Endothelial cell of umbilical vein (primary cell): ENCODE data around the gene KCNQ2. TPM values are rescaled to one million over a fixed set of nuclear protein-coding genes. Genes with fewer than 3 reads are reported as not detected.

Experiments
- BruUV-seq: library from RNA; stranded (reverse); fragments of 400-500 nt; replicated peaks from 2 replicates; lab custom pipeline; 2021; lab: Mats Ljungman, UMichigan
- CTCF ChIA-PET: fragments of 300-600, 350-600 bp; sonication (Branson Sonifier 250); formaldehyde crosslinking; loops from one replicate; lab custom pipeline; 2021; ENCODE audit warnings: antibody characterized with exemption, inconsistent platforms; lab: Charles Lee
- POLR2A ChIA-PET: fragments of 300-600, 350-600 bp; sonication (Branson Sonifier 250); formaldehyde crosslinking; loops from one replicate; lab custom pipeline; 2021; ENCODE audit warnings: antibody characterized with exemption, inconsistent platforms; lab: Charles Lee
- DNase-seq: peaks from one replicate; pipeline ENCODE4 v3.0.0-alpha.2; 2011; ENCODE audit warnings: low read depth, low spot score
- FAIRE-seq: peaks from 2 replicates; lab custom pipeline; 2011; peaks lifted over from hg19 to GRCh38; lab: Jason Lieb, UNC
- H2AFZ ChIP-seq: 2 replicates; pipeline ENCODE4 v1.6.0; 2012; ENCODE audit warnings: low read depth, low read length, control low read depth, inconsistent platforms
- H3K27ac ChIP-seq: 2 replicates; pipeline ENCODE4 v1.5.1; 2011; ENCODE audit warnings: low read depth, mild to moderate bottlenecking, control low read depth, low read length, moderate library complexity; ENCODE audit not compliant: insufficient read depth
- H3K27me3 ChIP-seq, 2 experiments: 2 replicates each; pipeline versions ENCODE4 v1.6.0 to v1.6.1; 2011; ENCODE audit warnings: low read length in 2 of 2, mixed read lengths in 1 of 2; ENCODE audit not compliant: control insufficient read depth in 2 of 2, insufficient read depth in 2 of 2
- H3K36me3 ChIP-seq, 2 experiments: 2 replicates in 1 of 2; 3 replicates in 1 of 2; pipeline ENCODE4 v1.5.1; 2011; ENCODE audit warnings: low read length in 2 of 2, mild to moderate bottlenecking in 1 of 2, moderate library complexity in 1 of 2; ENCODE audit not compliant: control insufficient read depth in 2 of 2, insufficient read depth in 2 of 2; ENCODE audit errors: extremely low read depth in 1 of 2
- H3K4me1 ChIP-seq: 3 replicates; pipeline ENCODE4 v1.5.1; 2011; ENCODE audit warnings: mild to moderate bottlenecking, low read length; ENCODE audit not compliant: control insufficient read depth, insufficient read depth; ENCODE audit errors: extremely low read depth
- H3K4me2 ChIP-seq: 2 replicates; pipeline ENCODE4 v1.6.1; 2011; ENCODE audit warnings: low read length, control low read depth, mixed read lengths; ENCODE audit not compliant: insufficient read depth
- H3K4me3 ChIP-seq, 3 experiments: fragments of 200-600 bp in 1 of 3; sonication (generic), shearing (Covaris generic) in 1 of 3; replicated peaks in 1 of 3; 2 replicates each; pipeline ENCODE4 v1.5.1; 2011 to 2016; ENCODE audit warnings: control low read depth in 3 of 3, low read length in 3 of 3, mild to moderate bottlenecking in 2 of 3, inconsistent platforms in 1 of 3, low read depth in 1 of 3, moderate library complexity in 1 of 3; ENCODE audit not compliant: insufficient read depth in 1 of 3
- H3K79me2 ChIP-seq: 2 replicates; pipeline ENCODE4 v1.6.0; 2012; ENCODE audit warnings: low read length, inconsistent platforms; ENCODE audit not compliant: control insufficient read depth, insufficient read depth
- H3K9ac ChIP-seq: replicated peaks from 2 replicates; pipeline ENCODE3; 2011; ENCODE audit warnings: low read length, control low read depth; ENCODE audit not compliant: insufficient read depth; ENCODE audit errors: extremely low read depth
- H3K9me1 ChIP-seq: replicated peaks from 3 replicates; pipeline ENCODE4 v1.6.0; 2011; ENCODE audit warnings: mild to moderate bottlenecking, low read length; ENCODE audit not compliant: control insufficient read depth, insufficient read depth; ENCODE audit errors: extremely low read depth
- H3K9me3 ChIP-seq: replicated peaks from 2 replicates; pipeline ENCODE4 v1.5.1; 2012; ENCODE audit warnings: low read length, inconsistent platforms; ENCODE audit not compliant: control insufficient read depth, insufficient read depth
- H4K20me1 ChIP-seq: replicated peaks from 2 replicates; pipeline ENCODE3; 2011; ENCODE audit warnings: mild to moderate bottlenecking, low read length; ENCODE audit not compliant: control insufficient read depth, insufficient read depth; ENCODE audit errors: extremely low read depth
- CTCF ChIP-seq, 2 donors: IDR thresholded peaks; 1 replicate in 1 of 2; 2 replicates in 1 of 2; pipeline ENCODE4 v1.5.1; 2011; ENCODE audit warnings: low read length in 2 of 2, mild to moderate bottlenecking in 2 of 2, moderate library complexity in 2 of 2, control low read depth in 1 of 2, inconsistent platforms in 1 of 2, low read depth in 1 of 2; ENCODE audit not compliant: insufficient read depth in 1 of 2; ENCODE audit errors: extremely low read depth in 1 of 2
- EZH2 ChIP-seq: IDR thresholded peaks from 2 replicates; pipeline ENCODE4 v1.6.1; 2012; ENCODE audit warnings: borderline replicate concordance, low read depth, mild to moderate bottlenecking, moderate library complexity, low read length, inconsistent platforms; ENCODE audit not compliant: severe bottlenecking
- FOS ChIP-seq: IDR thresholded peaks from 2 replicates; pipeline ENCODE4 v1.6.1; 2011; ENCODE audit warnings: mild to moderate bottlenecking, low read length, moderate library complexity, borderline replicate concordance; ENCODE audit not compliant: insufficient read depth
- GATA2 ChIP-seq: IDR thresholded peaks from 2 replicates; pipeline ENCODE4 v1.7.0; 2011; ENCODE audit warnings: low read depth, mild to moderate bottlenecking, moderate library complexity, mixed read lengths, low read length; ENCODE audit not compliant: insufficient read length, insufficient read depth
- JUN ChIP-seq: IDR thresholded peaks from 2 replicates; pipeline ENCODE4 v1.6.1; 2011; ENCODE audit warnings: borderline replicate concordance, low read depth; ENCODE audit not compliant: insufficient read length, insufficient read depth
- MAX ChIP-seq: IDR thresholded peaks from 2 replicates; pipeline ENCODE4 v1.6.1; 2011; ENCODE audit not compliant: insufficient read depth, insufficient read length
- MYC ChIP-seq: IDR thresholded peaks from one replicate; pipeline ENCODE4 v1.6.1; 2011; ENCODE audit warnings: mild to moderate bottlenecking, low read depth, low read length
- POLR2A ChIP-seq: IDR thresholded peaks from 2 replicates; pipeline ENCODE4 v1.6.1; 2012; ENCODE audit warnings: low read depth, mild to moderate bottlenecking, control low read depth, low read length
- POLR2AphosphoS5 ChIP-seq: IDR thresholded peaks from 2 replicates; pipeline ENCODE4 v1.6.1; 2012; ENCODE audit warnings: low read depth, mild to moderate bottlenecking, control low read depth, low read length, moderate library complexity; ENCODE audit not compliant: insufficient read depth
- dilution Hi-C: fragments of 300-500 bp; cut with MboI; formaldehyde crosslinking; loops from one replicate; pipeline ENCODE4 v1.15.0; 2019; ENCODE audit warnings: low sequenced_read_pairs; ENCODE audit not compliant: extremely low pct_ligation_motif_present
- intact Hi-C: fragments of 100-400 bp; cut with micrococcal nuclease; formaldehyde crosslinking; loops from one replicate; pipeline ENCODE4 v1.10.0; 2022
- polyA plus RNA-seq, 4 experiments: library from polyadenylated mRNA; depleted of rRNA in 3 of 4; stranded (reverse) in 3 of 4; unstranded in 1 of 4; fragments of >200 nt; gene quantifications; 2 replicates each; pipeline versions ENCODE4 v1.2.1 to v1.2.3, GENCODE V29; 2011 to 2012; ENCODE audit warnings: missing spikeins in 1 of 4
- total RNA-seq: library from RNA; stranded (reverse); gene quantifications from 2 replicates; pipeline ENCODE4 v1.2.3, GENCODE V29; 2021

Gene KCNQ2
- total and polyA plus RNA-seq, 2 donors (not counting 3 experiments of a cell fraction or from before 2014, with no cell fraction given), result not detected

DNA sequence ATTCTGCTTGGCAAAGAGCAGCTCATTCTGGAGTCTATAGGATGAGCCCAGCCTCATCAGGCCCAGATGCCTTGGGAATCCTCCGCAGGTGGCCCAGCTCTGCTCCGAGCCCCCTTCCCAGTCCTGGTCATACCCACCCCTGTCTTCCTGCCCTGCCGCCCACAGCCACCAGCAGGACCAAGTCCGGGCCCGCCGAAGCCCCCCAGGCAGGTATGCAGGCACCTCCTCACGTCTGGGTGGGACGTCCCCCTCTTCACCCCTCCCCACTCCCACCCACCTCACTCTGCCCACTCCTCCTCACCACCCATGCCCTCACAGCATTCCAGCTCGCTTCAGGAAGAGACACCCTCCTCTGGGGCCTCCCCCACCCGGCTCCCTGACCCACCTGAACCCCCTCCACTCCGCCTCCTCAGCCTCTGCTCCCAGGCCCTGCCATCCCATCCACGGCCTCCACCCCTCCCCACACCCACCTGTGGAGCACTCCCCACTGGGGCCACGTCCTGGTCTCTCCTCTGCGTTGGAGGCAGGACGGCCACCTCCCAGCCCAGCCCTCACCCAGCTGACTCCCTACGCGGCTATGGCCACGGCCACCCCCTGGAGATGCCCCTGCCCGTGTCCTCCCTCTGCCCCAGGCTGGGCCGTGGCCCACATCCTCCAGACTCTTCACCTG, 43.4 kb downstream of the KCNQ2 start:
- no peak for TF ChIP-seq MYC
- no peak for TF ChIP-seq MAX
- no peak for TF ChIP-seq GATA2
- TF ChIP-seq POLR2A, result no peak
- TF ChIP-seq JUN, result no peak
- no peak for TF ChIP-seq FOS
- TF ChIP-seq POLR2AphosphoS5, result no peak
- TF ChIP-seq EZH2, result no peak
- TF ChIP-seq CTCF (IDR thresholded peaks at IDR 0.05; ENCODE audit: extremely low read depth in 1 of 2, insufficient read depth in 1 of 2, low read depth in 1 of 2, low read length in 2 of 2), result no peak
- POLR2A ChIA-PET, result no interaction called here
- Histone ChIP-seq H3K4me3 (no peak overlapping the region), H3K9ac (no peak overlapping the region), H3K9me1 (no peaks in the 10 kb centered on the region), H3K27ac (no peak overlapping the region), H3K27me3 (no peaks in the 10 kb centered on the region), H3K79me2 (no peaks in the 10 kb centered on the region), H3K4me2 (no peak overlapping the region), H3K9me3 (no peaks in the 10 kb centered on the region), H3K4me1 (no peaks in the 10 kb centered on the region), H4K20me1 (no peaks in the 10 kb centered on the region), H3K36me3 (no peaks in the 10 kb centered on the region), H2AFZ (no peak overlapping the region)
- dilution Hi-C loops (no loop called here), intact Hi-C loops (no loop called here)
- CTCF ChIA-PET, result interaction anchor here (0.8 kb wide), 1 partner anchor 206 kb away, joined by 3 read pairs; no protein-coding TSS in a partner anchor
- no peak for DNase-seq
- no peak for FAIRE-seq
- BruUV-seq, result no TSS peak
